Measurements from ENCODE around the gene QSOX2. TPM values are rescaled to one million over a fixed set of nuclear protein-coding genes. Genes with fewer than 3 reads are reported as not detected.
"Not testable (repeated sequence)": the region's sequence is repeated elsewhere in the genome, so short reads cannot be mapped to it uniquely, and the experiment has no call there.

The QSOX2 gene
- total RNA-seq, 1 experiment from 2014 or later = 13.7 TPM

- in situ Hi-C loops (cut with HindIII; ENCODE audit: low sequenced_read_pairs) = no loop called here
- DNase-seq (ENCODE audit: low spot score) = peak; percentile 73
Measured at GRCh38 chr9:136267261-136268111, 21.9 kb upstream of the QSOX2 start.

DNA sequence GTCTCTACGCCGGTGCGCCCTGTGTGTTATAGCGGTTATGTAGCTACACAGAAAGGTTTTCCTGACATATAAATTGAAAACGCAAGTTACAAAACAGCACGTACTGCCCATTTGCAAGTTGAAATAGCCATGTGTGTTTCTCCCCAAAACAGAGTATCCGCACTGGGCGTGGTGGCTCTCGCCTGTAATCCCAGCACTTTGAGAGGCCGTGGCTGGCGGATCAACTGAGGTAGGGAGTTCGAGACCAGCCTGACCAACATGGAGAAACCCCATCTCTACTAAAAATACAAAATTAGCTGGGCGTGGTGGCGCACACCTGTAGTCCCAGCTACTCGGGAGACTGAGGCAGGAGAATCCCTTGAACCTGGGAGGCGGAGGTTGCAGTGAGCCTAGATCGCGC lies 21.0 kb upstream of the QSOX2 start:
- DNase-seq (ENCODE audit: low spot score); in situ Hi-C loops (cut with HindIII; ENCODE audit: low sequenced_read_pairs): not testable (repeated sequence)

- in situ Hi-C loops (cut with HindIII; ENCODE audit: low sequenced_read_pairs) = no loop called here
- DNase-seq (ENCODE audit: low spot score) = peak; percentile 75
Measured at GRCh38 chr9:136265561-136266355, 20.1 kb upstream of the QSOX2 start.

GRCh38 chr9:136264441-136265405 lies 19.1 kb upstream of the QSOX2 start:
- in situ Hi-C loops (cut with HindIII; ENCODE audit: low sequenced_read_pairs) = no loop called here

DNA sequence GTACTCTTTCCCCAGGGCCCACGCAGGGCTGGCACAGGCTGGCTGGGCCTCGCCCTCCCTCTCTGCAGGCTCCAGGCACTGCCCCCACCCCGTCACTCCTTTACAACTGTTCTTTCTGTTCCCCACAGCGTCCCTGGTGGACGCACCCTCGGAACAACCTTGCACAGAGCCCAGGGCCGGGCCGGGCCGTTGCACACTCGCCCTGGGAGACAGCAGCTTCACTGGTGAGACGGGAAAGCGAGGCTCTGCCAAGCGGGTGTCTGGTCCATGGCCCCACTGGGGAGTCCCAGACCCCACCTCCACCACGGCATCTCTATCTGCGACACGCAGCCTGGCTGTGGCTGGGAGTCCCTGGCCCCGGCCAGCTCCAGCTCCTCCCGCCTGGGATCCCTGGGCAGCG lies 18.4 kb upstream of the QSOX2 start:
- in situ Hi-C loops (cut with HindIII; ENCODE audit: low sequenced_read_pairs) = no loop called here

More at GRCh38 chr9:136264441-136265405, 19.1 kb upstream of the QSOX2 start:
- DNase-seq (ENCODE audit: low spot score) = no peak

GRCh38 chr9:136262671-136263178 lies 17.1 kb upstream of the QSOX2 start:
- DNase-seq (ENCODE audit: low spot score) = no peak
- in situ Hi-C loops (cut with HindIII; ENCODE audit: low sequenced_read_pairs) = no loop called here

More for the DNA sequence above, 18.4 kb upstream of the QSOX2 start:
- no peak for DNase-seq (ENCODE audit: low spot score)

- no peak for DNase-seq (ENCODE audit: low spot score)
- in situ Hi-C loops (cut with HindIII; ENCODE audit: low sequenced_read_pairs) = no loop called here
Measured at GRCh38 chr9:136261686-136262430, 16.2 kb upstream of the QSOX2 start.

DNA sequence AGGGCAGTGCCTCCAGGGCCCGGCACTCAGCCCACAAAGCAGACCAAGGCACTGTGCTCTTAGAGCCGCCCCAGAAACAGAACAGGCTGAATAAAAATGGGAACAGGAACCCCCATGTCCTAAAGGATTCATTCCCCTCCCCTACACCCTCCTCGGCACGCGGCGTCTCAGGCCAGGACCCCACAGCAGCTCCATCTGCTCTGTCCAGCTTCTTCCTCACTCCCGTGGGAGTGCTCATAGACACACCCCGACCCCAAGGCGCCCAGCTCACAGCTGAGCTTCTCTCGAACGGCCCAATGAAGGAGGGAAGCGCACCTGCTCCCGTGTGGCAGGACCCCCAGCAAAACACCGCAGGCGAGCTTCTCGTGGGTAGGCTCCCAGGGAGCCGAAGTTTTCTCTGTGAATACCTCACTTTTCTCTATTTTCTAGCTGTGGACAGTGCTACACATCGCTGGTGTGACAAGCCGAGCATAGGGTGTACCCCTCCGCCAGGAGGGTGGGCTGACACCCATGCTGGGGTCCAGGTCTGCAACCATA lies 15.4 kb upstream of the QSOX2 start:
- in situ Hi-C loops (cut with HindIII; ENCODE audit: low sequenced_read_pairs) = no loop called here
- no peak for DNase-seq (ENCODE audit: low spot score)

DNA sequence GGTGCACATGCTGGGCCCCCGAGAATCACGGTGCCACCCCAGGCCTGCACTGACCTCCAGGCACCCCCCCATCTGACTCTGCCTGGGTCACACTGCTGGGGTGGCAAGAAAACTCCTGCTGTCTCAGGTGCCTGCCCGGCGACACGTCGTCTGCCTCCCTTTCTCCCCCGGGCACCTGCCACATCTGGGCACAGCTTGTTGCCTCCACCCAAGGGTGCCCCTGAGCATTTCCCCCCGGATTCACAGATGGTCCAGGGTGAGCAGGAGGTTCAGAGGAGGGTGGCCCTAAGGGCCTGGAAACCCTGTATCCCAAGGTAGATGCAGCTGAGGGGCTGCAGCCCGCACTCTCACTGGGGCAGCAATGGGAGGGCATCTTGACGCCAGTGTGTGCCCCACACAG lies 14.9 kb upstream of the QSOX2 start:
- in situ Hi-C loops (cut with HindIII; ENCODE audit: low sequenced_read_pairs) = no loop called here
- DNase-seq (ENCODE audit: low spot score) = no peak

DNA sequence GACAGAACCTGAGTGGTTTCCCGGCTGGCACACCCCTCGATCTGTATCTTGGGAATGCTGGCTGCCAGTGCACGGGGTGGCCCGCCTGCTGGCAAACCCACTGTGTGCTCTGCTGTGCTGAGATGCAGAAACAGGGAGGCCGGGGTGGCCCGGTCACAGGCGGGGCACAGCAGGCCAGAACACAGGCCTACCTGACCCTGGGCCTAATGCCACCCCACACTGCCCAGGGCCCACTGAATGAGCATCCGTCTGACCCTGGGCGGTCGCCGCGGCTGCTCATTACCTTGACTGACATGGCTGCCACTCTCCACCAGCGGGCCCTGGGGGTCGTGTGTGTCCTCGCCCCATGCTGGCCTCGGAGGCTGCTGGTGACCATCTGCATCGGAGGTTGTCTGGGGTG lies 14.2 kb upstream of the QSOX2 start:
- in situ Hi-C loops (cut with HindIII; ENCODE audit: low sequenced_read_pairs) = no loop called here

GRCh38 chr9:136259517-136259813 lies 13.9 kb upstream of the QSOX2 start:
- in situ Hi-C loops (cut with HindIII; ENCODE audit: low sequenced_read_pairs) = no loop called here
- DNase-seq (ENCODE audit: low spot score) = no peak

More for the DNA sequence above, 14.2 kb upstream of the QSOX2 start:
- no peak for DNase-seq (ENCODE audit: low spot score)

DNA sequence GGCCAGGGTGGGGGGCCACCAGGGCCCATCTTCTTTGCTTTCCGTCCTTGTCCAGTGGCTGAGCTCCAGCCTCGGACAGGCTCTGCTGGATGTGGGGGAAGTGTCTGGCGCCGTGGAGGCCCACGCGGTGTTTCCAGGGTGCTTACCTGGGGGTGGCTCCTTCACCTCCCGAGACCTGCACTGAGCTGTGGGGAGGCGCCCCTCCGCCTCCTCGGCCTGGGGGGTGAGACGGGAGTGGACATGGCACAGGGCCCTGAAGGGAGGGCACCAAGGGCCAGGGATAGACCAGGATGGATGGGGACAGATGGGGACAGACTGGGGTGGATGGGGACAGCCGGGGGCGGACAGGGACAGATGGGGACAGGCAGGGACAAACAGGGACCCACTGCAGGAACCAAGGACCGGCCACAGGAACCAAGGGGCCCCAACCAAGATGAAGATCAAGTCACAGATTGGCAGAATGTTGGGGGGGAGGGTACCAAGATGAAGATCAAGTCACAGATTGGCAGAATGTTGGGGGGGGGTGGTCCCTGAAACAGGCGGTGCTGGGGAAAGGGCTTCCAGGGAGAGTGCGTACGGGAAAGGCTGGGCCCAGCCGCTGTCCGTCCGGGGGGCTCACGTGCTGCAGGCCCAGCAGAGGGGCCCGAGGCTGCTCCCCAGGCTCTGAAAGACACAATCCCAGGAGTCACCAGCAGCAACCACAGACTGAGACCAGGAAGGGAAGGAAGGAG lies 13.3 kb upstream of the QSOX2 start:
- in situ Hi-C loops (cut with HindIII; ENCODE audit: low sequenced_read_pairs) = no loop called here
- no peak for DNase-seq (ENCODE audit: low spot score)

DNA sequence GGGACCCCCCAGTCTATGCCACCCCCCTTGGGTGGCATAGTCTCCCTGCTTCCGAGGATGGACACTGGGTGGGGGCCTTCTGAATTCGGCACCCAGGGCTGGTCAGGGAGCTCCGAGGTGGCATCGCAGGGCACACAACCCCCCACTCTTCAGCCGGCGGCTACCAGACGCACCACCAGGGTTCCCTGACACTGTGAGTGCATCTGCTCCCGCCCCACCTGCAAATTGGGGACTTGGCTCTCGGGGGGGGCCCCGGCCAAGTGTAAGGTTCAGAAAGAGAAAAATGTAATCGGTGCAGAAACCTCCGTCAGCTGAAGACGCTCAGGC lies 12.7 kb upstream of the QSOX2 start:
- in situ Hi-C loops (cut with HindIII; ENCODE audit: low sequenced_read_pairs) = no loop called here
- no peak for DNase-seq (ENCODE audit: low spot score)

DNA sequence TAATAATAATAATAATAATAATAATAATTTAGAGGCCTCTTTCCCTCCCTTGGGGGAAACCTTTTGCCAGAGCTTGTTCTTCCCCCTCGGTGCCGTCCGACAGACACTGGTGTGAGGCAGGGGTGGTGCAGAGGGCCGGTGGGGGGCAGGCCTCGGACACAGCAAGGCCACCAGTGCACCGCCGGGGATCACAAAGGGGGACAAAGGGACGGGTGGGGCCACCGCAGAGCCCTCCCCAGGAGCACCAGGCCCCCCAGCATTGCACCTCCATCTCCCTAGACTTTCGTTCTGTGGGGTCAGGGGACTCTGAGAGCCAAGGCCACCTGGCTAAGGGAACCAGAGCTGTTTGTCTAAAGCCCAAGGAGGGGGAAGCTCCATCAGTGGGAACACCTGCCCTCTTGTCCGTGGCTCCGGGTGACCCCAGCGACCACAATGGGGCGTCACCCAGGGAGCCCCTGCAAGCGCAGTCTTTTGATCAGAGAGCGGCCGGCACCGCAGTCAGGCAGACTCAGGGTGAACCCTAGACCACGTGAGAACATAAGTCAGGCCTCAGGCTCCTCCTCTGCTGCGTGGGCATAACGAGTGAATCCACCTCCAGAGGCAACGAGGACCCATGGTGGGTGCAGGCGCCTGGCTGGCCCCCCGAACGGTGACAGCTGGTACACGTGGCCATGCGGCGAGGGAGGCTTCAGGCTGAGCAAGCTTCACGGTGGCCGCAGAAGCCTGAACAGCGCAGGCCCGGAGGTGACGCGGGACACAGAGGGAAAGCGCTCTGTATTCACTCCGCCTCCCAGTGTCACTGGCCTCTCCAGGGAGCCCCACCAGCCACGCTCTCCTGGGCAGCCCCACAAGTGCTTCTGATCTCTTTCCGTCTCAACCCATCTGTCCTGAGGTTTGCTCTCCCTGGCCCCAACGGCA lies 12.0 kb upstream of the QSOX2 start:
- in situ Hi-C loops (cut with HindIII; ENCODE audit: low sequenced_read_pairs) = no loop called here
- no peak for DNase-seq (ENCODE audit: low spot score)

GRCh38 chr9:136255896-136256890 lies 10.6 kb upstream of the QSOX2 start:
- no peak for DNase-seq (ENCODE audit: low spot score)
- in situ Hi-C loops (cut with HindIII; ENCODE audit: low sequenced_read_pairs) = no loop called here

GRCh38 chr9:136255166-136255538 lies 9.5 kb upstream of the QSOX2 start:
- no peak for DNase-seq (ENCODE audit: low spot score)
- in situ Hi-C loops (cut with HindIII; ENCODE audit: low sequenced_read_pairs) = no loop called here

All from G401 (cell line).